Upper lobe of left lung (tissue), 4 donors: ENCODE results near the gene SLC6A16.

Experiments
- POLR2A ChIP-seq, 4 donors: fragments of 450-650 bp; IDR thresholded peaks; one replicate each; pipeline ENCODE4 v1.5.1; 2016 to 2017; ENCODE audit warnings: antibody characterized with exemption in 4 of 4, mild to moderate bottlenecking in 2 of 4
- POLR2AphosphoS5 ChIP-seq, 2 donors: sonication (generic); formaldehyde crosslinking; IDR thresholded peaks; one replicate each; pipeline ENCODE4 v1.5.1; 2017; ENCODE audit warnings: antibody characterized with exemption in 2 of 2
- TF ChIP-seq, protein P1 (sequence below), 6 experiments: fragments of 450-650 bp in 4 of 6; fragments of 200-600 bp in 2 of 6; sonication (generic) in 2 of 6; IDR thresholded peaks; one replicate each; pipeline ENCODE4 v1.5.1; 2016 to 2019; ENCODE audit warnings: antibody characterized with exemption in 6 of 6

DNA sequence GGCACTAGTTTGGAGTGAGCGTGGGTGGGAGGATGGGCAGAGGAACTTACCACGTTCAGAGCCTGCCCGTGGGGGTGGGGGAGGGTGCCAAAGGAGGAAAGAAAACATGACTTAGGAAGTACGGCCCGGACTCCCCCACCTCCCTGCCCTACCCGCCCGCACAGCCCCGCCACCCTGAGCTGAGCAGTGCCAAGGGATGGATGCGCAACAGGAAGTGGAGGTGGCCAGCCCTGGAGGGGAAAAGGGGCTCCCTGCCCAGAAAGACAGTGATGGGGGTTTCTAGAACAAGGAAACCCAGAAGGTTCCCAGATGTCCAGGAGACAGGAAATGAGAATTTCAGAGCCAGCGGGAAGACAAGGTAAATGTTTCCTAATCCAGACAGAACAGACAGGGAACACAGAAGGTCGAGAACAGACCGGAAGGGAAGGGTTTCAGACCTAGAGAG lies 30.9 kb upstream of the SLC6A16 start:
- TF ChIP-seq POLR2A (IDR thresholded peaks at IDR 0.05) (no peak), POLR2AphosphoS5 (IDR thresholded peaks at IDR 0.05) (peak in 1 of 2 donors; percentile 15)
- TF ChIP-seq, protein P1, sequence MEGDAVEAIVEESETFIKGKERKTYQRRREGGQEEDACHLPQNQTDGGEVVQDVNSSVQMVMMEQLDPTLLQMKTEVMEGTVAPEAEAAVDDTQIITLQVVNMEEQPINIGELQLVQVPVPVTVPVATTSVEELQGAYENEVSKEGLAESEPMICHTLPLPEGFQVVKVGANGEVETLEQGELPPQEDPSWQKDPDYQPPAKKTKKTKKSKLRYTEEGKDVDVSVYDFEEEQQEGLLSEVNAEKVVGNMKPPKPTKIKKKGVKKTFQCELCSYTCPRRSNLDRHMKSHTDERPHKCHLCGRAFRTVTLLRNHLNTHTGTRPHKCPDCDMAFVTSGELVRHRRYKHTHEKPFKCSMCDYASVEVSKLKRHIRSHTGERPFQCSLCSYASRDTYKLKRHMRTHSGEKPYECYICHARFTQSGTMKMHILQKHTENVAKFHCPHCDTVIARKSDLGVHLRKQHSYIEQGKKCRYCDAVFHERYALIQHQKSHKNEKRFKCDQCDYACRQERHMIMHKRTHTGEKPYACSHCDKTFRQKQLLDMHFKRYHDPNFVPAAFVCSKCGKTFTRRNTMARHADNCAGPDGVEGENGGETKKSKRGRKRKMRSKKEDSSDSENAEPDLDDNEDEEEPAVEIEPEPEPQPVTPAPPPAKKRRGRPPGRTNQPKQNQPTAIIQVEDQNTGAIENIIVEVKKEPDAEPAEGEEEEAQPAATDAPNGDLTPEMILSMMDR (IDR thresholded peaks at IDR 0.05) = no peak
